Measurements from ENCODE around the gene TMEM156. TPM values are rescaled to one million over a fixed set of nuclear protein-coding genes. Genes with fewer than 3 reads are reported as not detected.
"Not testable (repeated sequence)": the region's sequence is repeated elsewhere in the genome, so short reads cannot be mapped to it uniquely, and the experiment has no call there.

Gene TMEM156
- total RNA-seq, 4 donors from 2014 or later: not detected

DNA sequence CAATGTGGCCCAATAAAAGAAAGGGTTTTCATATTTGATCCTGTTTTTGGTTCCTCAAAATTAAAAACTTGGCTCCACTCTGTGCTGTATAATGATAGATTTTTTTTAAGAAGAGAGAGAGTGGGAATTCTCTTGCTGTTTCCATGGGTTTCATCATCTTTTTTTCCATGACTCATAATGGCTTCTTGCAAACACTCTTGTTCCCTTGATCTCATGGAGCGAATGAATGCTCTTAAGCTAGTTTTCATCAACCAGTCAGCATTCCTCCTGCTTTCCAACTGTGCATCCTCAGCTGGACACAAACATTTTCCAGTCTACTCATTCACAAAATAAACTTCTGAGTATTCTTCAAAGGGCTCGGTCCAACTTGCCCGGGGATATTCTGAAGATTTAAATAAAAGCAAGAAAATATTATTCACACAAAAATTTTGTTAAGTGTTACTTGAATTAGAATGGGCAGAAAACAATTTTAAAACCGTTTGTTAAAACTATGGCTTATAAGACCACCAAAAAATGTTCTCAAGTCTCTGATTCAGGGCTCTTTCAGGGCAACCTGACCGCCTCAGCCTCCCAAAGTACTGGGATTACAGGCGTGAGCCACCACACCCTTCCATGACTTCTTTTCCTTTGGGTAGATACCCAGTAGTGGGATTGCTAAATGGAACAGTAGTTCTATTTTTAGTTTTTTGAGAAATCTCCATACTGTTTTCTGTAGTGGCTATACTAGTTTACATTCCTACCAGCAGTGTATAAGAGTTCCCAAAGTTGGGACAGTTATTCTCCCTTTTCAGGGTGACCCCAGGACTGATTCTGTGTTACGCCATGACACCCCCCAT lies 64.7 kb downstream of the TMEM156 start:
- Histone ChIP-seq H3K4me3 (no peak overlapping the region), H3K27me3 (no peaks in the 10 kb centered on the region), H3K36me3 (no peaks in the 10 kb centered on the region), H3K9me3 (no peaks in the 10 kb centered on the region), H3K4me1 (peaks cover 0 to 5% (median 0%) of the 10 kb centered on the region in 3 donors), H3K27ac (peak overlapping the region in 2 of 4 donors; percentile 10 to 53)
- TF ChIP-seq POLR2A (IDR thresholded peaks at IDR 0.05) (no peak), CTCF (IDR thresholded peaks at IDR 0.05) (no peak), EP300 (IDR thresholded peaks at IDR 0.05) (no peak), POLR2AphosphoS5 (IDR thresholded peaks at IDR 0.05) (peak; percentile 35)
- 58 to 60% methylated on average over 7 of the region's 7 CpGs for WGBS, 2 donors (ENCODE audit: low coverage in 1 of 2)
- ATAC-seq: peak; percentile 86

- Histone ChIP-seq H3K9me3 (no peaks in the 10 kb centered on the region), H3K27ac (no peak overlapping the region), H3K27me3 (no peaks in the 10 kb centered on the region), H3K4me1 (peaks cover 0 to 5% (median 0%) of the 10 kb centered on the region in 3 donors), H3K36me3 (no peaks in the 10 kb centered on the region), H3K4me3 (no peak overlapping the region)
- WGBS, 2 donors (ENCODE audit: low coverage in 1 of 2): 89 to 95% methylated on average over 3 of the region's 3 CpGs
- TF ChIP-seq CTCF (IDR thresholded peaks at IDR 0.05) (no peak), POLR2A (IDR thresholded peaks at IDR 0.05) (no peak), EP300 (IDR thresholded peaks at IDR 0.05) (no peak), POLR2AphosphoS5 (IDR thresholded peaks at IDR 0.05) (no peak)
- ATAC-seq: no peak
These were observed 66.3 kb downstream of the TMEM156 start for GRCh38 chr4:38965866-38966265.

GRCh38 chr4:38964942-38965775 lies 67.0 kb downstream of the TMEM156 start:
- no peaks in the 10 kb centered on the region for H3K36me3 ChIP-seq
- ATAC-seq: no peak
- H3K27ac ChIP-seq: no peak overlapping the region
- 83 to 93% methylated on average over 7 to 10 of the region's 11 CpGs for WGBS, 2 donors (ENCODE audit: low coverage in 1 of 2)
- no peaks in the 10 kb centered on the region for H3K9me3 ChIP-seq
- no peaks in the 10 kb centered on the region for H3K27me3 ChIP-seq
- H3K4me3 ChIP-seq: no peak overlapping the region
- TF ChIP-seq EP300 (IDR thresholded peaks at IDR 0.05) (no peak), POLR2A (IDR thresholded peaks at IDR 0.05) (no peak), POLR2AphosphoS5 (IDR thresholded peaks at IDR 0.05) (no peak), CTCF (IDR thresholded peaks at IDR 0.05) (no peak)
- peaks cover 0 to 5% (median 0%) of the 10 kb centered on the region in 3 donors for H3K4me1 ChIP-seq

GRCh38 chr4:38959248-38959647 lies 73.0 kb downstream of the TMEM156 start:
- 100% methylated on average over 1 to 2 of the region's 5 CpGs for WGBS, 2 donors (ENCODE audit: low coverage in 1 of 2)
- H3K27ac ChIP-seq, H3K9me3 ChIP-seq, ATAC-seq, H3K4me3 ChIP-seq, H3K27me3 ChIP-seq, H3K36me3 ChIP-seq: not testable (repeated sequence)
- peaks cover 0 to 22% (median 0%) of the 10 kb centered on the region in 3 donors for H3K4me1 ChIP-seq

DNA sequence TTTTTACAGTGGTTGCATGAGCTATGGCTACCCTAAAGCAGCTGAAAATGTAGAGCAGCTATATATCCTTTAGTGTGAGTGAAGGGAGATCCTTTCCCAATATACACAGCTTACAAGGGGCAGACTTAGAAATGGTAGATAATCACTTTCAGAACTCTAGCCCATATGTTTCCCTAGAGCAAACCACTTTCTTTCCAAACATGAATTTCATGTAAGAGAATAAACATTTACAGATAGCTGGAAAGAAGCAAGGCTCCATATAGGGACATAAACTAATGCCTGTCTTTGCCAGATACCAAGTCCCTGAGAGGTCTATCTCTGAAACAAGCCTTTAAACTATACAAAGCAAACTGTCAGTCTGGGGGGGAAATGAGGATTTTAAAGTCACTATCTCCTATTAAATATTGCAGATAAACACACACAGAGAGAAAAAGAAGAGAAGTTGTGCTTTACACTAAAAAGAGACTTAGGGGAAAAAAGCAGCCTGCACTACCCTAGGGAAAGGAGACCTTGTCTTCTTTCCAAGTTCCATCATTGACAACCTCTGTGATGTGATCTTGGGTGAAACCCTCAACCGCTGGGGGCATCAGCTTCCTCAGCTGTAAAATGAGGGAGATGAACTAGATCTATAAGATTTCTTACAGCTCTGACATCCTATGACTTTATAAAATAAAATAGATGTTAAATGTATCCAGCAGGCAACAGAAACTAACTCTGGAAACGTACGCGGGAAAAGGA lies 73.6 kb downstream of the TMEM156 start:
- no peak overlapping the region for H3K27ac ChIP-seq
- WGBS, 2 donors (ENCODE audit: low coverage in 1 of 2): 74 to 92% methylated on average over 4 of the region's 4 CpGs

More for the DNA sequence above, 73.6 kb downstream of the TMEM156 start:
- Histone ChIP-seq H3K27me3 (no peaks in the 10 kb centered on the region), H3K9me3 (no peaks in the 10 kb centered on the region), H3K4me1 (peaks cover 0 to 22% (median 0%) of the 10 kb centered on the region in 3 donors), H3K36me3 (no peaks in the 10 kb centered on the region), H3K4me3 (no peak overlapping the region)
- TF ChIP-seq EP300 (IDR thresholded peaks at IDR 0.05): no peak
- TF ChIP-seq CTCF (IDR thresholded peaks at IDR 0.05): no peak
- TF ChIP-seq POLR2A (IDR thresholded peaks at IDR 0.05): no peak
- no peak for TF ChIP-seq POLR2AphosphoS5 (IDR thresholded peaks at IDR 0.05)
- no peak for ATAC-seq
